Endothelial cell of umbilical vein (primary cell): ENCODE data around the gene FAM168A. TPM values are rescaled to one million over a fixed set of nuclear protein-coding genes. Genes with fewer than 3 reads are reported as not detected.

Experiments used
- BruUV-seq: library from RNA; stranded (reverse); fragments of 400-500 nt; replicated peaks from 2 replicates; lab custom pipeline; 2021; lab: Mats Ljungman, UMichigan
- CTCF ChIA-PET: fragments of 300-600, 350-600 bp; sonication (Branson Sonifier 250); formaldehyde crosslinking; loops from one replicate; lab custom pipeline; 2021; ENCODE audit warnings: antibody characterized with exemption, inconsistent platforms; lab: Charles Lee
- POLR2A ChIA-PET: fragments of 300-600, 350-600 bp; sonication (Branson Sonifier 250); formaldehyde crosslinking; loops from one replicate; lab custom pipeline; 2021; ENCODE audit warnings: antibody characterized with exemption, inconsistent platforms; lab: Charles Lee
- DNase-seq: peaks from one replicate; pipeline ENCODE4 v3.0.0-alpha.2; 2011; ENCODE audit warnings: low read depth, low spot score
- FAIRE-seq: peaks from 2 replicates; lab custom pipeline; 2011; peaks lifted over from hg19 to GRCh38; lab: Jason Lieb, UNC
- H2AFZ ChIP-seq: 2 replicates; pipeline ENCODE4 v1.6.0; 2012; ENCODE audit warnings: low read depth, low read length, control low read depth, inconsistent platforms
- H3K27ac ChIP-seq: 2 replicates; pipeline ENCODE4 v1.5.1; 2011; ENCODE audit warnings: low read depth, mild to moderate bottlenecking, control low read depth, low read length, moderate library complexity; ENCODE audit not compliant: insufficient read depth
- H3K27me3 ChIP-seq, 2 experiments: 2 replicates each; pipeline versions ENCODE4 v1.6.0 to v1.6.1; 2011; ENCODE audit warnings: low read length in 2 of 2, mixed read lengths in 1 of 2; ENCODE audit not compliant: control insufficient read depth in 2 of 2, insufficient read depth in 2 of 2
- H3K36me3 ChIP-seq, 2 experiments: 2 replicates in 1 of 2; 3 replicates in 1 of 2; pipeline ENCODE4 v1.5.1; 2011; ENCODE audit warnings: low read length in 2 of 2, mild to moderate bottlenecking in 1 of 2, moderate library complexity in 1 of 2; ENCODE audit not compliant: control insufficient read depth in 2 of 2, insufficient read depth in 2 of 2; ENCODE audit errors: extremely low read depth in 1 of 2
- H3K4me1 ChIP-seq: 3 replicates; pipeline ENCODE4 v1.5.1; 2011; ENCODE audit warnings: mild to moderate bottlenecking, low read length; ENCODE audit not compliant: control insufficient read depth, insufficient read depth; ENCODE audit errors: extremely low read depth
- H3K4me2 ChIP-seq: 2 replicates; pipeline ENCODE4 v1.6.1; 2011; ENCODE audit warnings: low read length, control low read depth, mixed read lengths; ENCODE audit not compliant: insufficient read depth
- H3K4me3 ChIP-seq, 3 experiments: fragments of 200-600 bp in 1 of 3; sonication (generic), shearing (Covaris generic) in 1 of 3; replicated peaks in 1 of 3; 2 replicates each; pipeline ENCODE4 v1.5.1; 2011 to 2016; ENCODE audit warnings: control low read depth in 3 of 3, low read length in 3 of 3, mild to moderate bottlenecking in 2 of 3, inconsistent platforms in 1 of 3, low read depth in 1 of 3, moderate library complexity in 1 of 3; ENCODE audit not compliant: insufficient read depth in 1 of 3
- H3K79me2 ChIP-seq: 2 replicates; pipeline ENCODE4 v1.6.0; 2012; ENCODE audit warnings: low read length, inconsistent platforms; ENCODE audit not compliant: control insufficient read depth, insufficient read depth
- H3K9ac ChIP-seq: replicated peaks from 2 replicates; pipeline ENCODE3; 2011; ENCODE audit warnings: low read length, control low read depth; ENCODE audit not compliant: insufficient read depth; ENCODE audit errors: extremely low read depth
- H3K9me1 ChIP-seq: replicated peaks from 3 replicates; pipeline ENCODE4 v1.6.0; 2011; ENCODE audit warnings: mild to moderate bottlenecking, low read length; ENCODE audit not compliant: control insufficient read depth, insufficient read depth; ENCODE audit errors: extremely low read depth
- H3K9me3 ChIP-seq: replicated peaks from 2 replicates; pipeline ENCODE4 v1.5.1; 2012; ENCODE audit warnings: low read length, inconsistent platforms; ENCODE audit not compliant: control insufficient read depth, insufficient read depth
- H4K20me1 ChIP-seq: replicated peaks from 2 replicates; pipeline ENCODE3; 2011; ENCODE audit warnings: mild to moderate bottlenecking, low read length; ENCODE audit not compliant: control insufficient read depth, insufficient read depth; ENCODE audit errors: extremely low read depth
- CTCF ChIP-seq, 2 donors: IDR thresholded peaks; 1 replicate in 1 of 2; 2 replicates in 1 of 2; pipeline ENCODE4 v1.5.1; 2011; ENCODE audit warnings: low read length in 2 of 2, mild to moderate bottlenecking in 2 of 2, moderate library complexity in 2 of 2, control low read depth in 1 of 2, inconsistent platforms in 1 of 2, low read depth in 1 of 2; ENCODE audit not compliant: insufficient read depth in 1 of 2; ENCODE audit errors: extremely low read depth in 1 of 2
- EZH2 ChIP-seq: IDR thresholded peaks from 2 replicates; pipeline ENCODE4 v1.6.1; 2012; ENCODE audit warnings: borderline replicate concordance, low read depth, mild to moderate bottlenecking, moderate library complexity, low read length, inconsistent platforms; ENCODE audit not compliant: severe bottlenecking
- GATA2 ChIP-seq: IDR thresholded peaks from 2 replicates; pipeline ENCODE4 v1.7.0; 2011; ENCODE audit warnings: low read depth, mild to moderate bottlenecking, moderate library complexity, mixed read lengths, low read length; ENCODE audit not compliant: insufficient read length, insufficient read depth
- JUN ChIP-seq: IDR thresholded peaks from 2 replicates; pipeline ENCODE4 v1.6.1; 2011; ENCODE audit warnings: borderline replicate concordance, low read depth; ENCODE audit not compliant: insufficient read length, insufficient read depth
- MAX ChIP-seq: IDR thresholded peaks from 2 replicates; pipeline ENCODE4 v1.6.1; 2011; ENCODE audit not compliant: insufficient read depth, insufficient read length
- POLR2AphosphoS5 ChIP-seq: IDR thresholded peaks from 2 replicates; pipeline ENCODE4 v1.6.1; 2012; ENCODE audit warnings: low read depth, mild to moderate bottlenecking, control low read depth, low read length, moderate library complexity; ENCODE audit not compliant: insufficient read depth
- dilution Hi-C: fragments of 300-500 bp; cut with MboI; formaldehyde crosslinking; loops from one replicate; pipeline ENCODE4 v1.15.0; 2019; ENCODE audit warnings: low sequenced_read_pairs; ENCODE audit not compliant: extremely low pct_ligation_motif_present
- intact Hi-C: fragments of 100-400 bp; cut with micrococcal nuclease; formaldehyde crosslinking; loops from one replicate; pipeline ENCODE4 v1.10.0; 2022
- polyA plus RNA-seq, 4 experiments: library from polyadenylated mRNA; depleted of rRNA in 3 of 4; stranded (reverse) in 3 of 4; unstranded in 1 of 4; fragments of >200 nt; gene quantifications; 2 replicates each; pipeline versions ENCODE4 v1.2.1 to v1.2.3, GENCODE V29; 2011 to 2012; ENCODE audit warnings: missing spikeins in 1 of 4
- total RNA-seq: library from RNA; stranded (reverse); gene quantifications from 2 replicates; pipeline ENCODE4 v1.2.3, GENCODE V29; 2021

Gene FAM168A
- total and polyA plus RNA-seq, 2 donors (not counting 3 experiments of a cell fraction or from before 2014, with no cell fraction given), result 17.0 to 20.5 TPM

DNA sequence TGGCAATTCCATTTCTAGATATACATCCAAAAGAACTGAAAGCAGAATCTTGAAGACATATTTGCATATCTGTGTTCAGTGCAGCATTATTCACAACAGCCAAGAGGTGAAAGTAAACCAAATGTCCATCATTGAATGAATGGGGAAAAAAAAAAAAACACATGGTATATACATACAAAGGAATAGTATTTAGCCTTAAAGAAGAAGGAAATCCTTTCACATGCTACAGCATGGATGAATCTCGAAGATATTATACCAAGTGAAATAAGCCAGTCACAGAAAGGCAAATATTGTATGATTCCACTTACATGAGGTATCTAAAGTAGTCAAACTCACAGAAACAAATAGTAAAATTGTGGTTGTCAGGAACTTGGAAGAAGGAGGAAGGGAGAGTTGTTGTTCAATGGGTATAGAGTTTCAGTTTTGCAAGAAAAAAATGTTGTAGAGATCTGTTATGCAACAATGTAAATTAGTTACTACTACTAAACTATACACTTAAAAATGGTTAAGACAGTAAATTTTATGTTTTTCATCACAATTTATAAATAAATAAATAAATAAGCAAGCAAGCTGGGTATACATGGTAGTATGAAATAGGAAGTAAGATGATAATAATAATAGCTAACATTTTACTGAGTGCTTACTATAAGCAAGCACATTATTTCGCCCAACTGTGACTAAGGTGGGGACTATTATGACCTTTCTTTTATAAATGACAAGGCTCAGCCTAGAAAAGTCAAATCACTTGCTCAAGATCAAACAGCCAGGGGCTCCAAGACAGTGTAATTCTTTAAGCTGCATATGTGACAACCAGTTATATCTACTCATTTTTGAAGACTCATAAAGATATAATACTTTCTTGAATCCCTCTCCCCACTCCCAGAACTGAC is 50.0 kb downstream of the FAM168A start:
- H3K4me3 ChIP-seq, result no peak overlapping the region
- no peak overlapping the region for H2AFZ ChIP-seq
- H3K4me1 ChIP-seq, result no peaks in the 10 kb centered on the region
- DNase-seq (no peak), FAIRE-seq (no peak)
- no peak overlapping the region for H3K4me2 ChIP-seq
- H3K27me3 ChIP-seq, result no peaks in the 10 kb centered on the region
- no peaks in the 10 kb centered on the region for H3K9me3 ChIP-seq
- no peaks in the 10 kb centered on the region for H4K20me1 ChIP-seq
- dilution Hi-C loops, result no loop called here
- H3K27ac ChIP-seq, result no peak overlapping the region
- no peak overlapping the region for H3K9ac ChIP-seq
- intact Hi-C loops, result no loop called here
- H3K79me2 ChIP-seq, result no peaks in the 10 kb centered on the region
- ChIA-PET CTCF (interaction anchor here (0.7 to 1.6 kb wide), 3 partner anchors 19 to 78 kb away, joined by 3 to 4 read pairs (median 4); no protein-coding TSS in a partner anchor), POLR2A (no interaction called here)
- H3K36me3 ChIP-seq, result no peaks in the 10 kb centered on the region
- H3K9me1 ChIP-seq, result no peaks in the 10 kb centered on the region
- no TSS peak for BruUV-seq
- TF ChIP-seq EZH2, result no peak
- no peak for TF ChIP-seq JUN
- no peak for TF ChIP-seq GATA2

- no peak for DNase-seq
- dilution Hi-C loops (no loop called here), intact Hi-C loops (no loop called here)
- no peaks in the 10 kb centered on the region for H3K36me3 ChIP-seq
- ChIA-PET CTCF (interaction anchor here (2.3 kb wide), 1 partner anchor 64 kb away, joined by 10 read pairs; no protein-coding TSS in a partner anchor), POLR2A (no interaction called here)
- no peak overlapping the region for H3K9ac ChIP-seq
- FAIRE-seq, result no peak
- BruUV-seq, result no TSS peak
- no peaks in the 10 kb centered on the region for H3K79me2 ChIP-seq
- H3K4me1 ChIP-seq, result no peaks in the 10 kb centered on the region
- TF ChIP-seq JUN (no peak), EZH2 (no peak), MAX (no peak), POLR2AphosphoS5 (no peak), CTCF (IDR thresholded peaks at IDR 0.05; ENCODE audit: extremely low read depth in 1 of 2, insufficient read depth in 1 of 2, low read depth in 1 of 2, low read length in 2 of 2) (no peak)
- H4K20me1 ChIP-seq, result peaks cover 2% of the 10 kb centered on the region
- no peak overlapping the region for H3K4me3 ChIP-seq
- H3K27ac ChIP-seq, result no peak overlapping the region
- no peaks in the 10 kb centered on the region for H3K9me1 ChIP-seq
- no peak overlapping the region for H3K4me2 ChIP-seq
- no peaks in the 10 kb centered on the region for H3K9me3 ChIP-seq
- H3K27me3 ChIP-seq, result no peaks in the 10 kb centered on the region
- no peak overlapping the region for H2AFZ ChIP-seq
These were observed 55.7 kb downstream of the FAM168A start for GRCh38 chr11:73542175-73542574.
